IPS DF 19.7 (cell line): ENCODE data around the gene ABHD4.
"Not testable (repeated sequence)": the region's sequence is repeated elsewhere in the genome, so short reads cannot be mapped to it uniquely, and the experiment has no call there.

Experiments used
- DNase-seq: peaks from one replicate; pipeline ENCODE4 v3.0.0-alpha.2; 2013; ENCODE audit warnings: low read depth, low spot score

Gene ABHD4

GRCh38 chr14:22561661-22562579 is 36.2 kb upstream of the ABHD4 start:
- no peak for DNase-seq

DNA sequence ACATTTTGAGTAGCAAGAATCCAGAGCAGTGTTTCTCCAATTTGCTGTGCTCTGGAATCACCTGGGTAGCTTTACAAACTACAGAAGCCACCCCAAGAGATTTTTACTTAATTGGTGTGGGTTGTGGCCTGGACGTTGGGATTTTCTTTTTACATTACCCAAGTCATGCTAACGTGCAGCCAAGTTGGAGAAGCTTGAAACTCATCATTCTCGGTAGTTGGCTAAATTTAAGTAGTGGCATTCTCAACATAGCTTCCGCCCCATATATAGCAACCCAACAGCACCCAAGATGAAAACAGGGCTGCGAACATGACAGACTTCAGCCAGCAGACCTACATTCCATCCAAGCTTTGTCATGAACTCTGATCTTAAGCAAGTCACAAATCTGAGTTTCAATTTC is 34.1 kb upstream of the ABHD4 start:
- no peak for DNase-seq

- DNase-seq, result no peak
These were observed 33.6 kb upstream of the ABHD4 start for GRCh38 chr14:22564463-22564862.

DNA sequence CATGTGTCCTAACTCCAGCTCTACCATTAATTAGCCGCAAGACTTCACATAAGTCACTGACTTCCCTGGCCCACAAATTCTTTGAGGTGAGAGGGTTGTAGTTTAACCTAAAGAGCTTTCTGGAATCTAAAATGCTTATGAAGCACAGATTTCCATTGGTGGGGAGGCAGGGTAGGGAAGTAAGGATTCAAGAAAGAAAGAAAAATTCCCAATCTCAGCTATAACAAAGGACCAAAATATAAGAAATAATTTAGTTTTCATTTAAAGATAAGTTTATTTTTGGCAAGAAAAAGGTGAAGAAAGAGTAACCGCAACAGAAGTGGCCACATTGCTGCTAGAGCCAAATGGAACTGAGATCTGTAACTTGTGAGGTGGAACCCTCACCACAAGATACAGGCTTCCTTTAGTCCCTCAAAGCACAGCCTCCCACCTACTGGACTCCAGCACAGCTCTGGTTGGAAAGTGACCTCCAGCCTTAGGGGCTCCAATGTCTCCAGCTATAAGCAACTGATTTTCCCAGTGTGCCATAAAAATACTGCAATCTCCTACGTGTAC is 32.6 kb upstream of the ABHD4 start:
- DNase-seq, result no peak

GRCh38 chr14:22566266-22566665 is 31.8 kb upstream of the ABHD4 start:
- not testable (repeated sequence) for DNase-seq

DNA sequence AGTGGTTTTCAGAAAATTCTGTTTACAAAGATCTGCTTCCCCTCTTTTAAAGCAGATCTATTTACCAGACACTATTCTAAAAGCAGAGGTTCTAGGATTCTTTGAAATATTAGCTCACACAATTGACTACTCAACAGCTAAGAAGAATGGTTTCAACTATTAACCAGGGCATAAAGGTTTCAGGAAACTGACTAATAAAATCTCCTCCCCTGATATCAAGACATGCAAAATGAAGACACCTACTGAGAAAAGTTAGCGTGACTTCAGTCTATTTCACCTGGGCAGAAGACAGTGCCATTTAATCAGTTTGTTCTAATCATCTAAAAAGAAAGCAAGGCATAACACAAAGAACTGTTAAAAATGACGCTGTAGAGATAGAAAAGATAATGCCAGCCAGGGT is 31.3 kb upstream of the ABHD4 start:
- DNase-seq, result no peak

DNA sequence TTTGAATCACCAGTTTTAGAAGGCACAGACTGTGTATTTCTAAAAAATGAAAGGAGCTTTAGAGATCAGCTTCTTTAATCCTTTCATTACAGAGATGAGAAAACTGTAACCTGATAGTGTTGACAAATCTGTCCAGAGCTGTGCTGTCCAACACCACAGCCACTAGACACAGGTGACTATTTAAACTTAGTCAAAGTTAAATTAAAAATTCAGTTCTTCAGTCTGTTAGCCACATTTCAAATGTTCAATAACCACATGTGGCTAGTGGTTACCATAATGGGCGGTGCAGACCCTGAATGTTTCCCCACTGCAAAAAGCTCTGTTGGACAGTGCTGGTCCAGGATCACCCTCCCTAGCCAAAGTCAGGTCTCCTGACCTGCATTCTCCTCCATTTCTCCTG is 30.7 kb upstream of the ABHD4 start:
- no peak for DNase-seq

DNA sequence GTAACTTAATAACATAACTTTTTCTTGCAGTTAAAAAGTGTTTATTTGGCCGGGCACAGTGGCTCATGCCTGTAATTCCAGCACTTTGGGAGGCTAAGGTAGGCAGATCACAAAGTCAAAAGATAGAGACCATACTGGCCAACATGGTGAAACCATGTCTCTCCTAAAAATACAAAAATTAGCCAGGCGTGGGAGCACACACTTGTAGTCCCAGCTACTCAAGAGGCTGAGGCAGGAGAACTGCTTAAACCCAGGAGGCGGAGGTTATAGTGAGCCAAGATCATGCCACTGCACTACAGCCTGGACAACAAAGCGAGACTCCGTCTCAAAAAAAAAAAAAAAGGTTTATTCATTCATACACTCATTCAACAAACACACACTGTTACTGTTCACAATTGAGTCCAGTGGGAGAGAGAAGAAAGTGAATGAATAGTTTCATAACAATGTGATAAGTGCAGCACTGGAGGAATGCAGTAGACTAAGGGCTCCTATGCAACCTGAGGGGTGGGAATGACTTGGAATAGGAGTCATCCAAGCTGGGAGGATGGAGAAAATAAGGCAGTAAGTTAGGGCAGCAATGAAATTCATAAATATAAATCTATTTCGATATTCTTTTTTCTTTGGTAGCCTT is 28.9 kb upstream of the ABHD4 start:
- no peak for DNase-seq

- DNase-seq, result no peak
These were observed 28.4 kb upstream of the ABHD4 start for GRCh38 chr14:22569737-22570131.

GRCh38 chr14:22570132-22570949 is 27.8 kb upstream of the ABHD4 start:
- peak; percentile 95 for DNase-seq

DNA sequence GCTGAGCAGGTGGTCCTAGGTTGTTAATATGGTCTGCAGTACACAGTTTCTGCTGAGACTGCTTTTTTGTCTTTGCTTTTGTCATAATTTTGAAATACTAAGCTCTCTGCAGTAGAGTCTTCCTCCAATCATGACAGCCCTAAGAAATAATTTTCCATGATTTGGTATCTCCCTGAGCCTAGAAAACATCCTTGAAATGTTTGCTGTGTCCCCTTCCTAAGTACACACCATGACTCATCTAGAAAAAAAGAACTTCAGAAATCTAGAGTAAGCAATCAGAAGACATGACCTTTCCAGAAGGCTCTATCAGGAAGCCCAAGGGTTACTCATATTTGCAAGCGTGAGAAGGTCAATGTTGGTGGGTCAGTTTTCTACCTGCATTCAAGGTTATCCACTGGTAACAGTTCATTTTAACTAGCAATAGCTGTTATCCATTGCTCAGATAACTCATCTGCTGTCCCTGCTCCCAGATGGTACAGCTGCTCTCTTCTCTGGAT is 25.5 kb upstream of the ABHD4 start:
- DNase-seq, result no peak

DNA sequence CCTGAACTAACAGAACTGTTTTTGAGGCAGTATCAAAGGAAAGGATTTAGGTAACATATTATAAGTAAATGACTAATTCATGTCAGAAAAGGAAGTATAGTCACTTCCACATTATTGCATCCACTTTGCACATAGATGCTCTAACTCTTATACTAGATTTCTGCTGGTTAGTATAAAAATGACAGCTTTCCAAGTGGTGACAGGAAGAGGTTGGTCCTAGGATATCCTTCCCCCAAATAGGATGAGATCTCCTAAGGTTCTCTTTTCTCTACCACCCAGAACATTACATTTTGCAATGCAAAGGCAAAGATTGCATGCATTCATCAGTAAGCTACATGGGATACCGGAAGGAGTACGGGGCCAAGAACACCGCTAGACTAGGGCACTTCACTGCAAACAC is 24.3 kb upstream of the ABHD4 start:
- DNase-seq, result no peak

GRCh38 chr14:22577334-22577908 is 20.7 kb upstream of the ABHD4 start:
- no peak for DNase-seq

- DNase-seq, result no peak
These were observed 18.9 kb upstream of the ABHD4 start for GRCh38 chr14:22579236-22579635.

- no peak for DNase-seq
These were observed 18.2 kb upstream of the ABHD4 start for GRCh38 chr14:22579881-22580280.

DNA sequence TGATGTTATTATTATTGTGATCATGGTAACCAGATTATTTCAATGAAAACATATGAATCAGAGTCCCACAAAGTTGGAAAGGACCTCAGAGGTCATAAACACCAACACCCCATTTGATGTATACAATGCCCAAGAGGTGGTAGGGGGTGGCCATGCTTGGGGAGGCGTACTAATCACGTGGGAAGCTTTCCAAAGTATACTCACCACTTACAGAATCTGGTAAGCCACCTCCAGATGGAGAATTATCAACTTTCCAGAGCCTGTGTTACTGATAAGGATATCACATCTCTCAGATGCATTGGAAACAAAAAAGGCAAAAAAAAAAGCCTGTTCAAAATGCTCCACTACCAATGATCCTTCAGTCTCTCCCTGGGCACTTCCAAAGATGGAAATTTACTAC is 17.5 kb upstream of the ABHD4 start:
- no peak for DNase-seq

DNA sequence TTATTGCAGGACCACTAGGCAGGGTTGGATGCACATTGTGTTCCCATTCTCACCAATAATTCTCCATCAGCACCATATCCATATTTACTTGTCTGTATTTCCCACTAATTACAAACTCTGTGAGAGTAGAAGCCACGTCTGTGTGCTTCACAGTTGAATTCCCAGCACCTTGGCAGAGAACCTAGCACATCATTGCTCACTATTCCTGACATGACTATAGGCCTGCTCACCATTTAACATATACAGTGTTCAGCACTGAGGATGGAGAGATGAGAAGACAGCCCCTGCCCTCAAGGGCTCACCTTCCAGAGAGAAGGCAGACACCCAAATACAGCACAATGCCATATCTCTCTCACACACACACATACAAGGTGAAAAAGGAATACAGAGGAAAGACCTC is 14.1 kb upstream of the ABHD4 start:
- DNase-seq, result no peak

GRCh38 chr14:22587247-22587646 is 10.9 kb upstream of the ABHD4 start:
- no peak for DNase-seq

DNA sequence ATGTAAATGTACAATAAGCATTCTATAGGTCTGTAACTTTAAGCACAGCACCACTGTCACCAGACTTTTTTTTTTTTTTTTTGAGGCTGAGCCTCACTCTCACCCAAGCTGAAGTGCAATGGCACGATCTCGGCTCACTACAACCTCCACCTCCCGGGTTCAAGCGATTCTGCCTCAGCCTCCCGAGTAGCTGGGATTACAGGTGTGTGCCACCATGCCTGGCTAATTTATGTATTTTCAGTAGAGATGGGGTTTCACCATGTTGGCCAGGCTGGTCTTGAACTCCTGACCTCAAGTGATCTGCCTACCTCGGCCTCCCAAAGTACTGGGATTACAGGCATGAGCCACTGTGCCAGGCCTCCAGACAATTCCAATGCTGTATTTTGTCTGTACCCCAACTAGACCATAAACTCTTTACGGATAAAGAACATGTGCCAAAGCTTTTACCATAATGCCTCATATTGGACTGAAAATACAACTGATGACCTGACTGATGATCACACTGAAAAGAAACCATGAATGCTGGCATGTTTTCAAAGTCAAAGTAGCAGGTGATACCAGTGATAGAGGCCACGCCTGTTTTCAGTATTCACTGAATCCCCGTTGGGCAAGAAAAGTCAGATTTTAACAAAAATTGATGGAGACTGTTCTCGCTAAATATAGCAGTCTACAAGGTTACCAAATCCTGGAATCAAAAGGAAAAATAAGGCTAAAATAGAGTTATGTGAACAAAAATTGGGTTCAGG is 10.2 kb upstream of the ABHD4 start:
- not testable (repeated sequence) for DNase-seq

GRCh38 chr14:22588526-22589095 is 9.5 kb upstream of the ABHD4 start:
- DNase-seq, result no peak
